Measurements from ENCODE around the gene JMJD4. TPM values are rescaled to one million over a fixed set of nuclear protein-coding genes. Genes with fewer than 3 reads are reported as not detected.

The JMJD4 gene
- total and polyA plus RNA-seq, 4 donors, result 9.4 to 23.0 (median 15.6) TPM

- Histone ChIP-seq H3K4me3 (no peak overlapping the region), H3K9me3 (ENCODE audit: control insufficient read depth in 4 of 4, insufficient read depth in 3 of 4, low read length in 3 of 4) (peaks cover 0 to 3% (median 0%) of the 10 kb centered on the region in 4 donors), H3K27me3 (ENCODE audit: control insufficient read depth in 3 of 3, insufficient read depth in 3 of 3, low read length in 2 of 3) (no peaks in the 10 kb centered on the region), H3K9ac (ENCODE audit: insufficient read depth in 1 of 2, low read length in 2 of 2) (no peak overlapping the region), H3K36me3 (ENCODE audit: control insufficient read depth in 4 of 4, insufficient read depth in 4 of 4, low read length in 4 of 4) (peaks cover 0 to 6% (median 3%) of the 10 kb centered on the region in 4 donors), H3K4me1 (ENCODE audit: control insufficient read depth in 5 of 5, insufficient read depth in 5 of 5, low read length in 5 of 5) (peaks cover 0 to 11% (median 9%) of the 10 kb centered on the region in 5 donors), H3K27ac (ENCODE audit: low read depth in 1 of 2, low read length in 1 of 2) (no peak overlapping the region)
- 82 to 90% methylated on average over 7 of the region's 7 CpGs for WGBS, 2 donors
- ATAC-seq (ENCODE audit: insufficient read depth, low FRiP score) (no peak), DNase-seq (no peak)
- TF ChIP-seq CTCF (IDR thresholded peaks at IDR 0.05; ENCODE audit: control extremely low read depth, extremely low read depth), result no peak
Measured at GRCh38 chr1:227739636-227740035, 4.5 kb upstream of the JMJD4 start.

- peaks cover 0 to 19% (median 10%) of the 10 kb centered on the region in 5 donors for H3K4me1 ChIP-seq (ENCODE audit: control insufficient read depth in 5 of 5, insufficient read depth in 5 of 5, low read length in 5 of 5)
- H3K9me3 ChIP-seq (ENCODE audit: control insufficient read depth in 4 of 4, insufficient read depth in 3 of 4, low read length in 3 of 4), result peaks cover 0 to 3% (median 0%) of the 10 kb centered on the region in 4 donors
- H3K9ac ChIP-seq (ENCODE audit: insufficient read depth in 1 of 2, low read length in 2 of 2), result no peak overlapping the region
- no peak for ATAC-seq (ENCODE audit: insufficient read depth, low FRiP score)
- DNase-seq, result no peak
- 92 to 95% methylated on average over 9 of the region's 9 CpGs for WGBS, 2 donors
- H3K27ac ChIP-seq (ENCODE audit: low read depth in 1 of 2, low read length in 1 of 2), result no peak overlapping the region
- H3K27me3 ChIP-seq (ENCODE audit: control insufficient read depth in 3 of 3, insufficient read depth in 3 of 3, low read length in 2 of 3), result no peaks in the 10 kb centered on the region
- H3K36me3 ChIP-seq (ENCODE audit: control insufficient read depth in 4 of 4, insufficient read depth in 4 of 4, low read length in 4 of 4), result peaks cover 0 to 6% (median 3%) of the 10 kb centered on the region in 4 donors
- TF ChIP-seq CTCF (IDR thresholded peaks at IDR 0.05; ENCODE audit: control extremely low read depth, extremely low read depth), result no peak
- H3K4me3 ChIP-seq, result no peak overlapping the region
Measured at GRCh38 chr1:227738820-227739219, 3.7 kb upstream of the JMJD4 start.

- no peak for ATAC-seq (ENCODE audit: insufficient read depth, low FRiP score)
- no peak overlapping the region for H3K27ac ChIP-seq (ENCODE audit: low read depth in 1 of 2, low read length in 1 of 2)
- no peak for DNase-seq
- H3K4me1 ChIP-seq (ENCODE audit: control insufficient read depth in 5 of 5, insufficient read depth in 5 of 5, low read length in 5 of 5), result peaks cover 0 to 21% (median 12%) of the 10 kb centered on the region in 5 donors
- peaks cover 0 to 3% (median 0%) of the 10 kb centered on the region in 4 donors for H3K9me3 ChIP-seq (ENCODE audit: control insufficient read depth in 4 of 4, insufficient read depth in 3 of 4, low read length in 3 of 4)
- TF ChIP-seq CTCF (IDR thresholded peaks at IDR 0.05; ENCODE audit: control extremely low read depth, extremely low read depth), result no peak
- H3K36me3 ChIP-seq (ENCODE audit: control insufficient read depth in 4 of 4, insufficient read depth in 4 of 4, low read length in 4 of 4), result peaks cover 0 to 20% (median 2%) of the 10 kb centered on the region in 4 donors
- WGBS, 2 donors, result 85 to 93% methylated on average over 11 of the region's 11 CpGs
- H3K9ac ChIP-seq (ENCODE audit: insufficient read depth in 1 of 2, low read length in 2 of 2), result no peak overlapping the region
- H3K27me3 ChIP-seq (ENCODE audit: control insufficient read depth in 3 of 3, insufficient read depth in 3 of 3, low read length in 2 of 3), result no peaks in the 10 kb centered on the region
- no peak overlapping the region for H3K4me3 ChIP-seq
Measured at GRCh38 chr1:227736814-227737432, 1.8 kb upstream of the JMJD4 start.

All from lung (tissue), 12 donors.